ENCODE measurements around the gene GJD3.

- TF ChIP-seq CTCF (IDR thresholded peaks at IDR 0.05), result no peak
- no peak for TF ChIP-seq EP300 (IDR thresholded peaks at IDR 0.05)
- no peak for TF ChIP-seq POLR2AphosphoS5 (IDR thresholded peaks at IDR 0.05)
- no peak for TF ChIP-seq POLR2A (IDR thresholded peaks at IDR 0.05)
Measured at GRCh38 chr17:40366861-40367518, 2.5 kb upstream of the GJD3 start.

All from gastroesophageal sphincter (tissue), 3 donors.